GM21619 (cell line): Measurements from ENCODE around the gene GABBR2.
"Not testable (repeated sequence)": the region's sequence is repeated elsewhere in the genome, so short reads cannot be mapped to it uniquely, and the experiment has no call there.

Source experiments
- ATAC-seq: cut with Tn5 transposase; IDR thresholded peaks from one replicate; pipeline ENCODE4 v1.9.1; 2021; ENCODE audit not compliant: unreplicated experiment

GABBR2 gene

DNA sequence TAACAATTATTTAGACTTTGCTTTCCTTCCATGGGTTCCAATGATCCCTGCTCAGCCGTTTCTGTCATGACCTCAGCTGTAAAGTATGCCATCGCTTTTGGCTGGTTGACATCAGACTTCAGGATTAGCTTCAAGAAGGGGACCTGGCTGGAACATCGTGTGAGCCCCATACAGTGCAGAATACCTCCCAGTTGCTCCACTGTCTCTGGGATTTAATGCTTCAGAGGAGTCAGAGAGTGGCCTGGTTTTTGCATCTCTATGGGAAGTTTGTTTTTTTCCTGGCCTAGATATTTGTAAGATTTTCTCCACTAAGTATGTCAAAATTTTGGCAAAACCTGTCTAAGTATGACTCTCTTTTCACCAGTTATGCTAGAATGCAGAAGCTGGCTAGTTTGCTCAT, 216.9 kb downstream of the GABBR2 start:
- ATAC-seq: no peak

GRCh38 chr9:98491231-98491651, 217.5 kb downstream of the GABBR2 start:
- no peak for ATAC-seq

DNA sequence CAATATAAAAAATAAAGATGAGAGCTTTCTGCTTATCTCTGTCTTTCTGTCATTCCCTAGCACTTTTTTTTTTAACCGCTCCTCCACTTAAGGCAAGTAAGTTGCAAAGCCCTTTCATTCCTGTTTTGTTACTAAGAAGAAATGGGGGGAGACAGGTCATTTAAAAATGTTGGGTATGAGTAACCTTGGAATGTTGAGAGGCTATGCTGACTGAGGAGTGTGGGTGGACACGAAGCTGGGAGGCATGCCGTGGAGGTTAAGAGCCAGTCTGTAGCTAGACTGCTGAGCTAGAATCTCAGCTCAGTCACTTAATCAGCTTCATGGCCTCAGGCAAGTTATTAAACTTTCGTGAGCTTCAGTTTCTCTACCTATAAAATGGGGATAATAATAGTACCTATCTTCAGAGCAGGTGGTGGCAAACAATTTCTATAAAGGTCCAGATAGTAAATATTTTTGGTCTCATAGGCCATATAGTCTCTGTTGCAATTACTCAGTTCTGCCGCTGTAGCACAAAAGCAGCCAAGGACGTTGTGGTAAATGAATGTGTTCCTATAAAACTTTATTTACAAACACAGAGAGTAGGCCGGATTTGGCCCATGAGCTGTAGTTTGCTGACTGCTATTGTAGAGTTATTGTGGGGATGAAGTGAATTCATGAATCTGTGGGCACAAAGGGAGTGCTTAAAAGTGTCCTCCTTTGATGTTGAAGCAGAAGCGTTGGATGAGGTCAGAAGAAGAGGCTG, 220.0 kb downstream of the GABBR2 start:
- no peak for ATAC-seq

GRCh38 chr9:98485706-98486105, 223.0 kb downstream of the GABBR2 start:
- ATAC-seq: no peak

- no peak for ATAC-seq
These were observed 224.6 kb downstream of the GABBR2 start for GRCh38 chr9:98484162-98484561.

DNA sequence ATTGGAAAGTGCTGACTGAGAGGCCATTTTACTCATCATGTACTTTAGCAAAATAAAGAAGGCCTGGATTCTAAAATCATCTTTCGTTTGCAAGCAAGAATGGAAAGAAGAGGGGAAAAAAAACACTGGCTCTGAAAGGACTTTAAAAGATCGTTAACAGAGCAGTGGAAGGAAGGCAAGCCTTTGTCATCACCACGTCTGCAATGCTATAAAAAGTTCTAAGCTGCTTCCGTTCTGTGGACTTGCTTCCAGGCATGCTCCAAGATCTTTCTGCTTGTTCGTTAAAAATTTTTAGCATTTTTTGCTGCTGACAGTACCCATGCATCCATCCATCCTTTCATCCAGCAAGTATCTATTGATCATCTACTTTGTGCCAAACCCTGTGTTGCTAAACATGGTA, 226.5 kb downstream of the GABBR2 start:
- ATAC-seq: no peak

DNA sequence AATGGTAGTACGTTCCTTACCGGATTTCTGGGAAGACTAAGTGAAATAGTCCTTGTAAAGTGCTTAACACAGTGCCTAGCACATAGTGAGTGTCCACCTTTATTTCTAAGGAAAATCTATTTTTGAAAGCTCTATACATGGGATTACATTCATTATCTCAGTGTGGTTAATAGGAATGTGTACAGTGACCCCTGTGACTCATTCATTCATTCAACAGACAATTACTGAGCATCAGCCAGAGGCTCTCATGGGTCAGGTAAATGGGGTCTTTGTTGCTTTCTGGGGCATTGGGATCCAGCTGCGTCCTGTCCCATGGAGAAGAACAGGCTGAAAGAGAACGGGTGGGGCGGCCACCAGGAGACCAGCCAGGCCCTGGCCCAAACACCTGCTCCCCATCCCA, 227.1 kb downstream of the GABBR2 start:
- ATAC-seq: no peak

- no peak for ATAC-seq
These were observed 228.5 kb downstream of the GABBR2 start for GRCh38 chr9:98479967-98480847.

- no peak for ATAC-seq
These were observed 229.3 kb downstream of the GABBR2 start for GRCh38 chr9:98479449-98479848.

- no peak for ATAC-seq
These were observed 230.9 kb downstream of the GABBR2 start for GRCh38 chr9:98477884-98478283.

GRCh38 chr9:98472216-98472615, 236.5 kb downstream of the GABBR2 start:
- ATAC-seq: no peak

GRCh38 chr9:98471185-98471584, 237.6 kb downstream of the GABBR2 start:
- no peak for ATAC-seq

GRCh38 chr9:98468567-98469239, 240.0 kb downstream of the GABBR2 start:
- no peak for ATAC-seq

DNA sequence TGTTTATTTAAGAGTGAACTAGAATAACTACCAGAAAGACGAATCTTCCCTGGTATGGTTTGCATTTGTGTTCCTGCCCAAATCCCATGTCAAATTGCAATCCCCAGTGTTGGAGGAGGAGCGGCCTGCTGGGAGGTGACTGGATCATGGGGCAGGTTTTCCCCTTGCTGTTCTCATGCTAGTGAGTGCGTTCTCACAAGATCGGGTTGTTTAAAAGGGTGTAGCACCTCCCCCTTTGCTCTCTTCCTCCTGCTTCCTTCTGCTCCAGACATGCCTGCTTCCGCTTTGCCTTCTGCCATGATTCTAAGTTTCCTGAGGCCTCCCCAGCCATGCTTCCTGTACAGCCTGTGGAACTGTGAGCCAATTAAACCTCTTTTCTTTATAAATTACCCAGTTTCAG, 242.9 kb downstream of the GABBR2 start:
- ATAC-seq: no peak

DNA sequence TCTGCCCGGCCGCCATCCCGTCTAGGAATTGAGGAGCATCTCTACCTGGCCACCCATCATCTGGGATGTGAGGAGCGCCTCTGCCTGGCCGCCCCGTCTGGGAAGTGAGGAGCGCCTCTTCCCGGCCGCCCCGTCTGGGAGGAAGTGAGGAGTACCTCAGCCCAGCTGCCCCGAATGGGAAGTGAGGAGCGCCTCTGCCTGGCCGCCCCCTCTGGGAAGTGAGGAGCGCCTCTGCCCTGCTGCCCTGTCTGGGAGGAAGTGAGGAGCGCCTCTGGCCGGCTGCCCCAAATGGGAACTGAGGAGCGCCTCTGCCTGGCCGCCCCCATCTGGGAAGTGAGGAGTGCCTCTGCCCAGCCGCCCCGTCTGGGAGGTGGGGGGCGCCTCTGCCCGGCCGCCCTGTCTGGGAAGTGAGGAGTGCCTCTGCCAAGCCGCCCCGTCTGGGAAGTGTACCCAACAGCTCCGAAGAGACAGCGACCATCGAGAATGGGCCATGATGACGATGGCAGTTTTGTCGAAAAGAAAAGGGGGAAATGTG, 244.5 kb downstream of the GABBR2 start:
- ATAC-seq: not testable (repeated sequence)

- no peak for ATAC-seq
These were observed 246.4 kb downstream of the GABBR2 start for GRCh38 chr9:98462310-98462709.

- no peak for ATAC-seq
These were observed 248.0 kb downstream of the GABBR2 start for GRCh38 chr9:98460704-98461103.

DNA sequence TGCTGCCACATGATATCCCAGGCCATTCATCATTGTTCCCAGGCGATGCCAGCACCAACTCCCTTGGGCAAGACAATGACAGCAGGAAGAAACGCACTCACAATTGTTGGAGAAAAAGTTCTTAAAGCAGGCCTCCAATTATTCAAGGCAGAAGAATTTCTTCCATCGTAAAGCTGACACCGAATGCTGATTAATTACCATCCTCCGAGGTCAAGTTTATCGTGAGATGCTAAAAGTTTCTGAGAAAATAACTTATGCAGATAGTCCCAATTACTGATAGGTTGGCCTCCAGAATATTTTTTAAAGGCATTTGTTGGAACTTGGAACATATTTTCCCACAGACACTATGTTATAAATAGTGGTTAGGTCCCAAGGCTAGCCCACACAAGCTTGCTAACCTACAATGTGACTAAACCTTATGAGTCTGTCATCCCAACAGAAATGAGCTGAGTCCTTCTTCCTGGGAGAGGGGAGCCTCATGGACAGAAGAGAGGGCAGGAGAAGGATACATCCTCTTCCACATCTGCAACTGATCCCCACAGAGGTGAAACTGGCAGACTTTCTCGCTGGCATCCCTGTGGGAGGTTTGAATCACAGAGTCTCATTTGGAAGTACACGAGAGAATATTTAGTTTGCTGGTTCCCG, 250.9 kb downstream of the GABBR2 start:
- no peak for ATAC-seq

DNA sequence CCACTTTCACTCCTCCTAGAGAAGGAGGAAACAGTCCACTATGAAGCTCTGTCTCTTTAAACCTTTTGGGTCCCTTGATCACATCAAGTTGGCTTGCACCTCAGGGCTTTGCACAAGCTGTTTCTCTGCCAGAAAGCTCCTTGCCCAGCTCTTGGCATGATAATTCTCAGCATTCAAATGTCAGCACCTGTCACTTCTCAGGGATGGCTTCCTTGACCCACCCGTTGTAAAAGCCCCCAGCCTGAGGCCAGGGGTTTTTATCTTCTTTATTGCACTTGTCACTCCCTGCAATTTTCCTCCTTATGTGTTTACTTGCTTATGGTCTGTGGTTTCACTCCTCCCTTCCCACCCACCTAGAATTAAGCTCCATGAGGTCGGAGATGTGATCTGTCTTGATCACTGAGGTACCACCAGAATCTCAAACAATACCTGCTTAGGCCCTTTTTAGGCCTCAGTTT, 252.6 kb downstream of the GABBR2 start:
- no peak for ATAC-seq

DNA sequence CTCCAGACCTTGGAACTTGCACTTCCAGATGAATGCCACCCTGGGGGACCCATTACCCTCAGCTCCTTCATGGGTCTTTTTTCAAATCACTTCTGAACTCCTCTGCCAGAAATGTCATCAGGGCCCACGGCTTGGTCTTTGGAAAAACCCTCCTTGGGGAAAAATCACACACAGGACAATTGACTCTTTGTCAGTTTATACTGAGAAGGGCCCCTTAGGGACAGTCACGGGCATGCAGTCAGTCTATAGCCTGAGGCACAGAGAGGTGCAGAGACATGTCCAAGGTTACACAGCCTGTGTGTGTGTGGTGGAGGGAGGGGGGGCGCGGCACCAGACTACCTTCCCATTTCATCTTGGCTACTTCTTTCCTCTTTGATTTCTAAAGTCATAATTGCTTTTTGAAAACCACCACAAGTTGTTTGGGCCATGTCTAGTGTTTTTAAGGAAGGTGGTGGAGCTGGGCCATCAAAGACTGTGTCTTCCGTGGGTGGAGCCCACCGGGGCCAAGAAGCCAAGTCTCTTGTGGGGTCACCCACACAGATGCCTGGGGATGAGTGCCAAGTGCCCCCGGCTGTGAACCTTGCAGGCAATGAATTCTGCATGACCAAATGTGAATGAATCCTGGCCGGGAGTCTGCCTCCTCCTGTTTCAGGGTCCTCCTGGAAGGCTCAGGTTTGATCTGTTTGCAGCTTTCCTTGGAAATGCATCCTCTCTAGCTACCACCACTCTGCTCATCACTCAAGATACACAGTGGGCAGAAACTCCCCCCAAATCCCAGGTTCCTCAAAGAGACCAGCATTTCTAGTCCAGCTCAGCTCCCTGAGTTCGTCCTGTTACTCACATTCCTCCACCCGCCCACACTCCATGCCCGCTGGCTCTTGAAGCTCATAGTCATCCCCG, 253.2 kb downstream of the GABBR2 start:
- no peak for ATAC-seq
